Mucosa of stomach (tissue), 1 donor: ENCODE results near the gene POGLUT2.
"Not testable (repeated sequence)": the region's sequence is repeated elsewhere in the genome, so short reads cannot be mapped to it uniquely, and the experiment has no call there.

Source experiments
- H3K27me3 ChIP-seq: one replicate; pipeline ENCODE4 v1.7.0; 2013; ENCODE audit warnings: mild to moderate bottlenecking, low read length; ENCODE audit not compliant: control insufficient read depth, insufficient read depth
- H3K36me3 ChIP-seq: one replicate; pipeline ENCODE4 v1.7.0; 2013; ENCODE audit warnings: low read length; ENCODE audit not compliant: control insufficient read depth, insufficient read depth
- H3K4me1 ChIP-seq: one replicate; pipeline ENCODE4 v1.7.0; 2013; ENCODE audit warnings: mild to moderate bottlenecking, low read length; ENCODE audit not compliant: control insufficient read depth, insufficient read depth
- H3K4me3 ChIP-seq: one replicate; pipeline ENCODE4 v1.7.0; 2013; ENCODE audit warnings: low read length
- H3K9ac ChIP-seq: one replicate; pipeline ENCODE4 v1.7.0; 2013; ENCODE audit warnings: mild to moderate bottlenecking, low read length, moderate library complexity
- H3K9me3 ChIP-seq: one replicate; pipeline ENCODE4 v1.7.0; 2013; ENCODE audit warnings: mild to moderate bottlenecking, low read length, moderate library complexity; ENCODE audit not compliant: control insufficient read depth
- donor health status: Pancreatic carcinoma.

Gene POGLUT2

DNA sequence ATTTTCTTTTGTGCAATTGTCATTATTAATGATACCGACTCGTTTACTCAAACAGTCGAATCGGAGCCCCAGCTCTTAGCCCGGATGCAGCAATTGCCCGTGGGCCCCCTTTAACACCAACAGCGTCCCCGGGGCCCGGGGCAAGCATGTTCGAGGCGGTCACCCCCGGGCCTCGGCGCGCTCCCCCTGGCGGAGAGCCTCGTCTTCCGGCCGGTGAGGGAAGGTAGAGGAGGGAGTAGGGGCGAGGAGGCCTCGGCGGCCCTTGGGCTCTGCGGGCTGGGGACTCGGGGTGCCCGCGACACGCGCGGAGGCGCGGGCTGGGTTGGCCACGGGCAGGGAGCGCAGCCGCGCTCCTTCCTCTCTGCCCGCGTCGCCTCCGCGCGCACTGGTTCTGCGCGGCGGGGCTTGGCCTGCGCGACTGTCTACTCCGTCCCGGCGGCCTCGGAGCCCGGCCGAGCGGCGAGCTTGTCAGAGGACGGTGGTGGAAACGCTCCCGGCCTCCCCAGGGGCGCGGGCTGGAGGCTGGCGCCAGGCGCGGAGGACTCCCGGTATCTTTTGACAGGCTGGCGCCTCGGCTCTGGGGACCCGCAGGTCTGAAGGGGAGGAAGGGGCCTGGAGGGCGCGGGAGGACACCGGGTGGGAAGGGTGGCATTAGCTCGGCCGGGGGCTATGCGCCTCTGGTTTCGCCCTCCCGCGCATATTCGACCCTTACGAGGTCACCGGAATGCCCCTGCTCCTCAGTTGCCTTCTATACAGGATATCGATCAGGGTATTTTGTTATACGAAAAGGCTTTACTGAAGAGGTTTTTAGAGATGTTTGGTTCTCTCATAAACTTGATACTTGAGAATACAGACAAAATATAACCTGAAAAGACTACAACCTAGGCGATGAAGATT is 1.6 kb upstream of the POGLUT2 start:
- H3K9me3 ChIP-seq = no peaks in the 10 kb centered on the region
- peak overlapping the region; percentile 85 for H3K9ac ChIP-seq
- no peaks in the 10 kb centered on the region for H3K27me3 ChIP-seq
- peak overlapping the region; percentile 74 for H3K4me3 ChIP-seq
- peaks cover 5% of the 10 kb centered on the region for H3K4me1 ChIP-seq
- H3K36me3 ChIP-seq = no peaks in the 10 kb centered on the region

- Histone ChIP-seq H3K4me3 (peak overlapping the region; percentile 74), H3K9me3 (no peaks in the 10 kb centered on the region), H3K4me1 (peaks cover 5% of the 10 kb centered on the region), H3K36me3 (no peaks in the 10 kb centered on the region), H3K27me3 (no peaks in the 10 kb centered on the region), H3K9ac (peak overlapping the region; percentile 85)
These were observed 809 bp upstream of the POGLUT2 start for GRCh38 chr13:102799426-102800144.

DNA sequence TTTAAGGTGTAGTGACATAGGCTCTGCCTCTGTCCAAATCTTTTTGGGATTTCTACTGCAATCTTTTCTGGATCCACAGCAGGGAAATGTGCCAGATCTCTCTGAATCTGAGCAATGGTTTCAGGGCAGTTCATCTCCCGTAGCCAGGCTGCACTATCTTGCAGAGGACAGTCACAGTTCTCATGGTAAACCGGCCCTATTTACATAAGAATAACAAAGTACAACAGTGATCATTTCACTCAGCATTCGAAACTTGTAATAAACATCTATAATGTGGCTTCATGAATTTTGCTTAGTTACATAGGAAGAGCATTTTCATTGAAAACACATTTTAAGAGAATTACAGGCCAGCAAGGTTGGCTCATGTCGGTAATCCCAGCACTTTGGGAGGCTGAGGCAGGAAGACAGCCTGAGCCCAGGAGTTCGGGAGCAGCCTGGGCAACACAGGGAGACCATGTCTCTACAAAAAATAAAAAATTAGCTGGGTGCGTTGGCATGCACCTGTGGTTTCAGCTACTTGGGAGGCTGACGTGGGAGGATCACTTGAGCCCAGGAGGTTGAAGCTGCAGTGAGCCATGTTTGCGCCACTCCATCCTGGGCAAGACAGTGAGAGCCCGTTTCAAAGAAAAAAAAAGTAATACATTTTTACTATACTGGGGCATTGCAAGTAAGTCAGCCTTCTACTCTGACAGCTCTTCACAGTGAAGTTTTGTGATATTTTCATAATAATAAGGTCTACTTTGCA is 5.0 kb downstream of the POGLUT2 start:
- no peaks in the 10 kb centered on the region for H3K27me3 ChIP-seq
- H3K9me3 ChIP-seq = no peaks in the 10 kb centered on the region
- no peaks in the 10 kb centered on the region for H3K36me3 ChIP-seq
- no peak overlapping the region for H3K4me3 ChIP-seq
- no peak overlapping the region for H3K9ac ChIP-seq
- H3K4me1 ChIP-seq = no peaks in the 10 kb centered on the region

DNA sequence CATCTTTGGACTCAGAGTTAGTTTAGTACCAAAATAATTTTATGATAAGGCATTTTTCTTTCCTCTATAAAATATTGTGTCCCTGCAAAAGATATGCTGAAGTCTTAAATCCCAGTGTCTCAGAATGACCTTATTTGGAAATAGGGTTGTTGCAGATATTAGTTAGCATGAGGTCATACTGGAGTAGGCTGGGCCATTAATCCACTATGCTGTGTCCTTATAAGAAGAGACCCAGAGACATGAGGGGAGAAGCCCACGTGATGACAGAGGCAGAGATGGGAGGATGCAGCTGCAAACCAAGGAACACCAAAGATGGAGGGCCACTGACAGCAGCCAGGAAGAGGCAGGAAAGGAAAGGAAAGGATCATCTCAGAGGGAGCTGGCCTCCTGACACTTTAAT is 6.4 kb downstream of the POGLUT2 start:
- Histone ChIP-seq H3K4me1 (no peaks in the 10 kb centered on the region), H3K36me3 (no peaks in the 10 kb centered on the region), H3K4me3 (no peak overlapping the region), H3K27me3 (no peaks in the 10 kb centered on the region), H3K9ac (no peak overlapping the region), H3K9me3 (no peaks in the 10 kb centered on the region)

DNA sequence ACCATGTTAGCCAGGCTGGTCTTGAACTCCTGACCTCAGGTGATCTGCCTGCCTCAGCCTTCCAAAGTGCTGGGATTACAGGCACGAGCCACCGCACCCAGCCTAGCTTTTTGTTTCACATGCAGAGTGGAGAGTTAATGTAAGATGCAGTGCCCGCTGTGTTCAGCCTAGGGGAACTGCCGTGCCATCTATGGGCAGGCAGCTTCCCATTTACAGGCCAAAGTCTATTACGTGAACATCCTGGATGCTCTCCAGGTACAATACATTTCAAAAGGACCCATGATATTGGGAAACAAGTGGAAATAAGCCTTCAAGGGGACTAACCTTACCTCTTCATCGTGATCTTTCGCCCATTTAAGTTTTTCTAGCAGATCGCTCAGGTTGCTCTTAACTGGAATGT is 10.1 kb downstream of the POGLUT2 start:
- no peak overlapping the region for H3K9ac ChIP-seq
- H3K36me3 ChIP-seq = no peaks in the 10 kb centered on the region
- no peaks in the 10 kb centered on the region for H3K4me1 ChIP-seq
- H3K9me3 ChIP-seq = no peaks in the 10 kb centered on the region
- H3K27me3 ChIP-seq = no peaks in the 10 kb centered on the region
- no peak overlapping the region for H3K4me3 ChIP-seq

GRCh38 chr13:102784483-102784882 is 14.3 kb downstream of the POGLUT2 start:
- no peaks in the 10 kb centered on the region for H3K36me3 ChIP-seq
- H3K27me3 ChIP-seq = no peaks in the 10 kb centered on the region
- no peaks in the 10 kb centered on the region for H3K4me1 ChIP-seq
- H3K4me3 ChIP-seq = no peak overlapping the region
- H3K9me3 ChIP-seq = no peaks in the 10 kb centered on the region
- H3K9ac ChIP-seq = no peak overlapping the region

DNA sequence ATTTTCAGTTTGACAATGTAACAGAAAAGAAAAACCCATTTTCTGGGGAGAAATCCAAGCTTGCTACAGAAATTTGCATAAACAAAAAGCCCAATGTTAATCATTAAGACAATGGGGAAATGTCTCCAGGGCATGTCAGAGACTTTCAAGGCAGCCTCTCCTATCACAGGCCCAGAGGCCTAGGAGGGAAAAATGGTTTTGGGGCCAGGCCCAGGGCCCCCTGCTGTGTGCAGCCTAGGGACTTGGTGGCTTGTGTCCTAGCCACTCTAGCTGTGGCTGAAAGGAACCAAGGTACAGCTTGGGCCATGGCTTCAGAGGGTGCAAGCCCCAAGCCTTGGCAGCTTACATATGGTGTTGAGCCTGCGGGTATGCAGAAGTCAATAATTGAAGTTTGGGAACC is 17.2 kb downstream of the POGLUT2 start:
- H3K4me1 ChIP-seq = no peaks in the 10 kb centered on the region

GRCh38 chr13:102780656-102781055 is 18.1 kb downstream of the POGLUT2 start:
- not testable (repeated sequence) for H3K36me3 ChIP-seq, H3K9ac ChIP-seq, H3K9me3 ChIP-seq, H3K4me1 ChIP-seq, H3K4me3 ChIP-seq, H3K27me3 ChIP-seq

More for the DNA sequence above, 17.2 kb downstream of the POGLUT2 start:
- Histone ChIP-seq H3K36me3 (no peaks in the 10 kb centered on the region), H3K9ac (no peak overlapping the region), H3K9me3 (no peaks in the 10 kb centered on the region), H3K4me3 (no peak overlapping the region), H3K27me3 (no peaks in the 10 kb centered on the region)

DNA sequence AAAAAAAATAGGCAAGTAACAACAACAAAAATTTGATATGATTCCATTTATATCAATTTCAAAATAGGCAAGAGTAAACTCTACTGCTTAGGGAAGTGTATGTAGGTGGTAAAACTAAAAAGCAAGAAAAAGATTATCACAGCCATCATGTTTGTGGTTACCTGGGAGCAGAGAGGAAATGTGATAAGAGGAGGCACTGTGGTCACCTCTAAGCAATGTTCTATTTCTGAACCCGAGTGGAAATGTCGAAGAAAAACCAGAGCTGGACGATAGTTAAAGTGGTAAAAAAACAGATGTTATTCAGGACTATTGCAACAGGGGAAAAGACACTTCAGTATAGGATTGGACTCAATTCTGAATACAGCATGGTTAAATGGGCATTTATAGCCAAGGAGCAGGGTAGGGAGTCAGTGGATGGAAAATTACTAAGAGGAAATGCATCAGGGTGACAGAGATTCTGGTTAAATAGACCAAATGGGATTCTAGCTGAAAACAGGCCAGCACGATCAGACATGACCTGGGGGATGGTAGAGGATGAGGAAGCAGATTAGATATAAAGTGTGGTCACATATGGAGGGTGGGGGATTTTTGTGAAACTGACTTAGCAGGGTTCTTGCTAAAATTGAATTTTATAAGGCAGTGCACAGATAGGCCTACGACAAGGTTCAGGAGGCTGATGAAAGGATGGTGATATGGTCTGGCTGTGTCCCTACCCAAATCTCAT is 19.2 kb downstream of the POGLUT2 start:
- Histone ChIP-seq H3K36me3 (no peaks in the 10 kb centered on the region), H3K9ac (no peak overlapping the region), H3K9me3 (no peaks in the 10 kb centered on the region), H3K4me1 (peaks cover under 1% of the 10 kb centered on the region), H3K27me3 (no peaks in the 10 kb centered on the region), H3K4me3 (no peak overlapping the region)

- Histone ChIP-seq H3K9ac (no peak overlapping the region), H3K4me3 (no peak overlapping the region), H3K9me3 (no peaks in the 10 kb centered on the region), H3K4me1 (peaks cover 10% of the 10 kb centered on the region), H3K27me3 (no peaks in the 10 kb centered on the region), H3K36me3 (no peaks in the 10 kb centered on the region)
These were observed 21.0 kb downstream of the POGLUT2 start for GRCh38 chr13:102777736-102778135.

DNA sequence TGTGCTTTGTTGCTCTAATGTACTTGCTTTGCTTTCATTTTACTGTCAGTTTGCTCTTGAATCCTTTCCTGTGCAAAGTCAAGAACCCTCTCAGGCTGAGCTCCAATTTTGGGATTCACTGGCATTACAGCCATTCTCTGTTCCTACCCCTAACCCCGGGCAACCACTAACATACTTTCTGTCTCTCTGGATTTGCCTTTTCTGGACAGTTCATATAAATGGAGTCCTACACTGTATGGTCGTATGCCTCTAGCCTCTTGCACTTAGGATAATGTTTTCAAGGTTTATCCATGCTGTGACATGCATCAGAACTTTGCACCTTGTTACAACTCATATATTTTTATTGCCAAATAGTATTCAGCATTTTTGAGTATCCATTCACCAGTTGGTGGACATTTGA is 22.5 kb downstream of the POGLUT2 start:
- Histone ChIP-seq H3K27me3 (no peaks in the 10 kb centered on the region), H3K36me3 (no peaks in the 10 kb centered on the region), H3K9me3 (no peaks in the 10 kb centered on the region), H3K4me1 (peaks cover 14% of the 10 kb centered on the region), H3K9ac (no peak overlapping the region), H3K4me3 (no peak overlapping the region)
